Erythroblast (primary cell): ENCODE measurements around the gene CFAP97D2.
"Not testable (repeated sequence)": the region's sequence is repeated elsewhere in the genome, so short reads cannot be mapped to it uniquely, and the experiment has no call there.

Source experiments
- GATA1 ChIP-seq: IDR thresholded peaks from 2 replicates; pipeline ENCODE4 v1.6.1; 2011; ENCODE audit warnings: low read depth, mild to moderate bottlenecking, control low read depth, low read length, moderate library complexity
- POLR2A ChIP-seq: IDR thresholded peaks from 2 replicates; pipeline ENCODE4 v1.6.1; 2011; ENCODE audit warnings: mild to moderate bottlenecking, low read length

- TF ChIP-seq POLR2A, GATA1: not testable (repeated sequence)
Observed at GRCh38 chr13:114176359-114176902, 2.6 kb upstream of the CFAP97D2 start.
